H9 (cell line): ENCODE results near the gene TMCC2. TPM values are rescaled to one million over a fixed set of nuclear protein-coding genes. Genes with fewer than 3 reads are reported as not detected.

ENCODE experiments used
- DNase-seq: peaks from one replicate; pipeline ENCODE4 v3.0.0-alpha.2; 2017
- H2AFZ ChIP-seq: one replicate; pipeline ENCODE4 v1.6.1; 2013; ENCODE audit warnings: mild to moderate bottlenecking, low read length, control low read depth, moderate library complexity
- H2AK5ac ChIP-seq: 2 replicates; pipeline ENCODE4 v1.6.1; 2013; ENCODE audit warnings: low read length, control low read depth, mixed read lengths; ENCODE audit not compliant: insufficient read length
- H2BK120ac ChIP-seq: one replicate; pipeline ENCODE4 v1.6.1; 2013; ENCODE audit warnings: low read depth, mild to moderate bottlenecking, low read length, control low read depth, inconsistent platforms; ENCODE audit not compliant: poor library complexity, severe bottlenecking
- H2BK12ac ChIP-seq: 2 replicates; pipeline ENCODE4 v1.6.1; 2013; ENCODE audit warnings: low read length, control low read depth, mixed read lengths, low read depth; ENCODE audit not compliant: insufficient read length
- H2BK15ac ChIP-seq: 2 replicates; pipeline ENCODE4 v1.6.1; 2013; ENCODE audit warnings: low read depth, low read length, control low read depth
- H2BK20ac ChIP-seq: one replicate; pipeline ENCODE4 v1.6.1; 2013; ENCODE audit warnings: low read depth, mild to moderate bottlenecking, low read length, control low read depth, inconsistent platforms; ENCODE audit not compliant: poor library complexity, severe bottlenecking
- H2BK5ac ChIP-seq: 2 replicates; pipeline ENCODE4 v1.6.1; 2013; ENCODE audit warnings: low read length, control low read depth, mixed read lengths; ENCODE audit not compliant: insufficient read length
- H3K14ac ChIP-seq: 2 replicates; pipeline ENCODE4 v1.6.1; 2013; ENCODE audit warnings: low read length, control low read depth; ENCODE audit not compliant: insufficient read depth
- H3K18ac ChIP-seq: 2 replicates; pipeline ENCODE4 v1.6.1; 2013; ENCODE audit warnings: low read depth, mild to moderate bottlenecking, mixed read lengths, low read length, control low read depth; ENCODE audit not compliant: insufficient read length
- H3K23ac ChIP-seq: 2 replicates; pipeline ENCODE4 v1.6.1; 2013; ENCODE audit warnings: low read length, control low read depth, mixed read lengths, low read depth; ENCODE audit not compliant: insufficient read length
- H3K23me2 ChIP-seq: 2 replicates; pipeline ENCODE4 v1.6.1; 2013; ENCODE audit warnings: low read depth, mild to moderate bottlenecking, mixed read lengths, low read length, control low read depth; ENCODE audit not compliant: insufficient read length, poor library complexity, severe bottlenecking
- H3K27ac ChIP-seq: 2 replicates; pipeline ENCODE4 v1.5.1; 2013; ENCODE audit warnings: low read length, control low read depth, mixed read lengths, low read depth; ENCODE audit not compliant: insufficient read length
- H3K27me3 ChIP-seq: 2 replicates; pipeline ENCODE4 v1.6.1; 2013; ENCODE audit warnings: low read length, control low read depth, inconsistent platforms; ENCODE audit not compliant: insufficient read depth
- H3K4ac ChIP-seq: 2 replicates; pipeline ENCODE4 v1.6.1; 2013; ENCODE audit warnings: low read depth, mild to moderate bottlenecking, control low read depth, inconsistent platforms, low read length, moderate library complexity
- H3K4me1 ChIP-seq: 2 replicates; pipeline ENCODE4 v1.6.1; 2013; ENCODE audit warnings: low read length, control low read depth, inconsistent platforms; ENCODE audit not compliant: insufficient read depth
- H3K4me2 ChIP-seq: 2 replicates; pipeline ENCODE4 v1.6.1; 2013; ENCODE audit warnings: low read length, control low read depth, mixed read lengths; ENCODE audit not compliant: insufficient read length, insufficient read depth
- H3K56ac ChIP-seq: 2 replicates; pipeline ENCODE4 v1.6.1; 2013; ENCODE audit warnings: low read depth, mild to moderate bottlenecking, mixed read lengths, low read length, control low read depth; ENCODE audit not compliant: insufficient read length
- H3K79me1 ChIP-seq: 2 replicates; pipeline ENCODE4 v1.6.1; 2013; ENCODE audit warnings: low read depth, mild to moderate bottlenecking, moderate library complexity, low read length, control low read depth, inconsistent platforms; ENCODE audit not compliant: insufficient read depth, poor library complexity, severe bottlenecking
- H3K79me2 ChIP-seq: 2 replicates; pipeline ENCODE4 v1.6.1; 2013; ENCODE audit warnings: low read length, control low read depth, inconsistent platforms; ENCODE audit not compliant: insufficient read depth
- H3K9ac ChIP-seq: 2 replicates; pipeline ENCODE4 v1.6.1; 2013; ENCODE audit warnings: low read length, control low read depth, mixed read lengths; ENCODE audit not compliant: insufficient read length; ENCODE audit errors: extremely low read depth
- H3K9me3 ChIP-seq: one replicate; pipeline ENCODE4 v1.6.1; 2013; ENCODE audit warnings: low read depth, low read length, inconsistent platforms; ENCODE audit not compliant: control insufficient read depth
- H3T11ph ChIP-seq: one replicate; pipeline ENCODE4 v1.6.1; 2013; ENCODE audit warnings: mild to moderate bottlenecking, low read length, control low read depth, inconsistent platforms
- H4K20me1 ChIP-seq: one replicate; pipeline ENCODE4 v1.6.1; 2013; ENCODE audit not compliant: control insufficient read depth, insufficient read length, insufficient read depth
- H4K5ac ChIP-seq: 2 replicates; pipeline ENCODE4 v1.6.1; 2013; ENCODE audit warnings: low read depth, mild to moderate bottlenecking, mixed read lengths, low read length, control low read depth; ENCODE audit not compliant: insufficient read length
- H4K8ac ChIP-seq: replicated peaks from 2 replicates; pipeline ENCODE4 v1.6.1; 2013; ENCODE audit warnings: low read length, control low read depth, mixed read lengths, low read depth; ENCODE audit not compliant: insufficient read length
- H4K91ac ChIP-seq: 2 replicates; pipeline ENCODE4 v1.6.1; 2013; ENCODE audit warnings: low read depth, mild to moderate bottlenecking, moderate library complexity, mixed read lengths, low read length, control low read depth; ENCODE audit not compliant: insufficient read length
- H3K27ac Mint-ChIP-seq, 3 experiments: 2 replicates in 2 of 3; 3 replicates in 1 of 3; pipeline ENCODE4 v1.8.0; 2020 to 2021; ENCODE audit warnings: mixed read lengths in 3 of 3, mild to moderate bottlenecking in 1 of 3, moderate library complexity in 1 of 3
- H3K27me3 Mint-ChIP-seq: 2 replicates; pipeline ENCODE4 v1.8.0; 2021; ENCODE audit warnings: low read depth, mild to moderate bottlenecking, moderate library complexity, mixed read lengths
- H3K36me3 Mint-ChIP-seq, 3 experiments: 2 replicates in 2 of 3; 3 replicates in 1 of 3; pipeline ENCODE4 v1.8.0; 2020 to 2021; ENCODE audit warnings: low read depth in 3 of 3, mixed read lengths in 3 of 3; ENCODE audit not compliant: insufficient read depth in 1 of 3
- H3K4me1 Mint-ChIP-seq, 2 experiments: 2 replicates each; pipeline ENCODE4 v1.8.0; 2020; ENCODE audit warnings: mixed read lengths in 2 of 2
- H3K4me3 Mint-ChIP-seq, 2 experiments: 2 replicates in 1 of 2; 3 replicates in 1 of 2; pipeline ENCODE4 v1.8.0; 2020 to 2021; ENCODE audit warnings: mild to moderate bottlenecking in 2 of 2, mixed read lengths in 2 of 2, moderate library complexity in 1 of 2
- H3K9me3 Mint-ChIP-seq, 2 experiments: 2 replicates in 1 of 2; 3 replicates in 1 of 2; pipeline ENCODE4 v1.8.0; 2020; ENCODE audit warnings: mild to moderate bottlenecking in 2 of 2, mixed read lengths in 2 of 2, moderate library complexity in 1 of 2
- whole genome bisulfite sequencing: extraction: QIAGEN DNeasy Blood & Tissue Kit; methylation state at CpG from one replicate; pipeline ENCODE4 v1.1.7; 2013; ENCODE audit warnings: missing lambda C conversion rate, low lambda C conversion rate, mixed read lengths; ENCODE audit not compliant: insufficient read length; ENCODE audit errors: extremely low coverage; 5-methylcytosine and 5-hydroxymethylcytosine counted together
- total RNA-seq: library from RNA; stranded (reverse); gene quantifications from 2 replicates; pipeline ENCODE4 v1.2.1, GENCODE V29; 2021
- TF ChIP-seq, protein P1 (sequence below): fragments of 200-600 bp; sonication (generic); conservative IDR thresholded peaks from 3 replicates; pipeline ENCODE4 v1.8.0; 2021; ENCODE audit warnings: antibody characterized with exemption, mild to moderate bottlenecking

Gene TMCC2
- total RNA-seq, 1 experiment from 2014 or later, result 11.7 TPM

DNA sequence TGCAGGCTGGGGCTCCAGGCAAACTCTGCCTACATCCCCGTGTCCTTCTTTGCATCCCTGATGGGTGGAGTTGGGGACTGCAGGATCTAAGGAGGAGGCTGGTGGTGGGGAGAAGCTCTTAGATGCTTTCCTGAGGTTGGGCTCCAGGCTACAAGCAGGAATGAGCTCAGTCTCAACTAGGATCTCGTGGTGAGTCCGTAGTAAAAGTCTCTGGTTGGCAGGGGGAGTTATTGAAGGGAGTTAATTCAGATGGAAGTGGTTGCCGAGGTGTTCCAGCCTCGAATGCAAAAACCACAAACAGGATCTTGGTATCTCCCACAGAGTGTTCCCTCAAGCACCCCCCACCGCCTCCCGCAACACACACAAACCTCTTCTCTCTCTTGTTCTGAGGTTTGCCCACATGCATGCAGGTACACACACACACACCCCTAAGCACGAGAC, 35.0 kb downstream of the TMCC2 start:
- Histone ChIP-seq H2BK120ac (no peak overlapping the region), H2AFZ (no peak overlapping the region), H3K14ac (no peak overlapping the region), H4K20me1 (no peaks in the 10 kb centered on the region), H3K23me2 (no peaks in the 10 kb centered on the region), H3T11ph (no peak overlapping the region), H3K4ac (no peak overlapping the region), H3K79me1 (no peaks in the 10 kb centered on the region), H2BK5ac (no peak overlapping the region), H2AK5ac (no peak overlapping the region), H3K9me3 (no peaks in the 10 kb centered on the region), H2BK15ac (no peak overlapping the region), H4K8ac (no peak overlapping the region), H4K91ac (no peak overlapping the region), H3K27ac (no peak overlapping the region), H3K4me2 (peak overlapping the region; percentile 3), H3K9ac (no peak overlapping the region), H3K79me2 (no peaks in the 10 kb centered on the region), H2BK20ac (no peak overlapping the region), H3K23ac (no peak overlapping the region), H3K4me1 (peaks cover 8% of the 10 kb centered on the region), H3K27me3 (no peaks in the 10 kb centered on the region), H4K5ac (no peak overlapping the region), H2BK12ac (no peak overlapping the region), H3K56ac (no peak overlapping the region), H3K18ac (no peak overlapping the region)
- Mint-ChIP-seq H3K27me3 (no peaks in the 10 kb centered on the region; the same call in 1 of the 2 replicates), H3K27ac (peak overlapping the region in 2 of 3 experiments; percentile 44 to 50; a peak in 3 of 7 replicates), H3K4me3 (no peak overlapping the region; a peak in 1 of 5 replicates), H3K4me1 (peaks cover 41 to 42% of the 10 kb centered on the region in 2 experiments), H3K9me3 (no peaks in the 10 kb centered on the region), H3K36me3 (no peaks in the 10 kb centered on the region)
- TF ChIP-seq, protein P1, sequence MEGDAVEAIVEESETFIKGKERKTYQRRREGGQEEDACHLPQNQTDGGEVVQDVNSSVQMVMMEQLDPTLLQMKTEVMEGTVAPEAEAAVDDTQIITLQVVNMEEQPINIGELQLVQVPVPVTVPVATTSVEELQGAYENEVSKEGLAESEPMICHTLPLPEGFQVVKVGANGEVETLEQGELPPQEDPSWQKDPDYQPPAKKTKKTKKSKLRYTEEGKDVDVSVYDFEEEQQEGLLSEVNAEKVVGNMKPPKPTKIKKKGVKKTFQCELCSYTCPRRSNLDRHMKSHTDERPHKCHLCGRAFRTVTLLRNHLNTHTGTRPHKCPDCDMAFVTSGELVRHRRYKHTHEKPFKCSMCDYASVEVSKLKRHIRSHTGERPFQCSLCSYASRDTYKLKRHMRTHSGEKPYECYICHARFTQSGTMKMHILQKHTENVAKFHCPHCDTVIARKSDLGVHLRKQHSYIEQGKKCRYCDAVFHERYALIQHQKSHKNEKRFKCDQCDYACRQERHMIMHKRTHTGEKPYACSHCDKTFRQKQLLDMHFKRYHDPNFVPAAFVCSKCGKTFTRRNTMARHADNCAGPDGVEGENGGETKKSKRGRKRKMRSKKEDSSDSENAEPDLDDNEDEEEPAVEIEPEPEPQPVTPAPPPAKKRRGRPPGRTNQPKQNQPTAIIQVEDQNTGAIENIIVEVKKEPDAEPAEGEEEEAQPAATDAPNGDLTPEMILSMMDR, result no peak
- no peak for DNase-seq
- no CpG with 5 or more reads among the region's 8 CpGs for WGBS
